Mucosa of descending colon (tissue), 3 donors: Measurements from ENCODE around the gene SMG1. TPM values are rescaled to one million over a fixed set of nuclear protein-coding genes. Genes with fewer than 3 reads are reported as not detected.
A peak's percentile ranks its signal among the peaks of the same experiment; 100 is the strongest.
"Not testable (repeated sequence)": the region's sequence is repeated elsewhere in the genome, so short reads cannot be mapped to it uniquely, and the experiment has no call there.

ENCODE experiments used
- ATAC-seq: fragments of 200-7000 bp; cut with Tn5 transposase; one replicate; pipeline ENCODE4 v1.9.1; 2020; ENCODE audit warnings: mild to moderate bottlenecking, moderate library complexity
- DNase-seq, 3 donors: peaks; one replicate each; pipeline ENCODE4 v3.0.0-alpha.2; 2020
- H3K36me3 ChIP-seq: fragments of 200-600 bp; one replicate; pipeline ENCODE4 v1.8.0; 2021; ENCODE audit warnings: low read depth, mild to moderate bottlenecking
- H3K4me1 ChIP-seq: fragments of 200-600 bp; one replicate; pipeline ENCODE4 v1.8.0; 2021; ENCODE audit warnings: low read depth, mild to moderate bottlenecking
- H3K4me3 ChIP-seq: fragments of 200-600 bp; one replicate; pipeline ENCODE4 v1.8.0; 2021; ENCODE audit warnings: mild to moderate bottlenecking
- H3K9me3 ChIP-seq: fragments of 200-600 bp; one replicate; pipeline ENCODE4 v1.8.0; 2021; ENCODE audit warnings: mild to moderate bottlenecking
- intact Hi-C, 2 donors: fragments of 100-400 bp; cut with DNase I in 1 of 2; cut with micrococcal nuclease in 1 of 2; formaldehyde crosslinking; loops; one replicate each; pipeline versions ENCODE4 v1.11.0 to v1.11.1; 2022; cut with DNase I, micrococcal nuclease
- total RNA-seq, 3 donors: library from RNA; stranded (reverse); fragmentation: NEBNext Ultra II Directional in 2 of 3; extraction: Animal tissue kit (Norgen Biotek cat#: 25700) in 2 of 3; gene quantifications; one replicate each; pipeline versions ENCODE4 v1.2.1 to v1.2.4, GENCODE V29; 2021 to 2023
- TF ChIP-seq, protein P1 (sequence below): fragments of 200-600 bp; IDR thresholded peaks from one replicate; pipeline ENCODE4 v1.8.0; 2022; ENCODE audit warnings: antibody characterized with exemption, mild to moderate bottlenecking
- donor health status: DM: no; HTN: no; CAD: no; lungs with moderate emphysema.
- donor health status: DM: no; HTN: no; CAD: no.
- donor health status: DM: no; HTN: yes; CAD: no.

SMG1 gene
- total RNA-seq, 3 donors from 2014 or later: 94.8 to 147 (median 126) TPM

GRCh38 chr16:18782697-18783429 is 143.3 kb downstream of the SMG1 start:
- ATAC-seq (no peak), DNase-seq (no peak)
- no peaks in the 10 kb centered on the region for H3K9me3 ChIP-seq
- intact Hi-C loops: no loop called here
- peaks cover 9% of the 10 kb centered on the region for H3K4me1 ChIP-seq
- TF ChIP-seq, protein P1, sequence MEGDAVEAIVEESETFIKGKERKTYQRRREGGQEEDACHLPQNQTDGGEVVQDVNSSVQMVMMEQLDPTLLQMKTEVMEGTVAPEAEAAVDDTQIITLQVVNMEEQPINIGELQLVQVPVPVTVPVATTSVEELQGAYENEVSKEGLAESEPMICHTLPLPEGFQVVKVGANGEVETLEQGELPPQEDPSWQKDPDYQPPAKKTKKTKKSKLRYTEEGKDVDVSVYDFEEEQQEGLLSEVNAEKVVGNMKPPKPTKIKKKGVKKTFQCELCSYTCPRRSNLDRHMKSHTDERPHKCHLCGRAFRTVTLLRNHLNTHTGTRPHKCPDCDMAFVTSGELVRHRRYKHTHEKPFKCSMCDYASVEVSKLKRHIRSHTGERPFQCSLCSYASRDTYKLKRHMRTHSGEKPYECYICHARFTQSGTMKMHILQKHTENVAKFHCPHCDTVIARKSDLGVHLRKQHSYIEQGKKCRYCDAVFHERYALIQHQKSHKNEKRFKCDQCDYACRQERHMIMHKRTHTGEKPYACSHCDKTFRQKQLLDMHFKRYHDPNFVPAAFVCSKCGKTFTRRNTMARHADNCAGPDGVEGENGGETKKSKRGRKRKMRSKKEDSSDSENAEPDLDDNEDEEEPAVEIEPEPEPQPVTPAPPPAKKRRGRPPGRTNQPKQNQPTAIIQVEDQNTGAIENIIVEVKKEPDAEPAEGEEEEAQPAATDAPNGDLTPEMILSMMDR: no peak
- H3K36me3 ChIP-seq: peaks cover 6% of the 10 kb centered on the region
- no peak overlapping the region for H3K4me3 ChIP-seq

GRCh38 chr16:18781232-18781631 is 145.0 kb downstream of the SMG1 start:
- not testable (repeated sequence) for ATAC-seq, H3K36me3 ChIP-seq, H3K9me3 ChIP-seq

GRCh38 chr16:18780460-18781026 is 145.7 kb downstream of the SMG1 start:
- H3K9me3 ChIP-seq, H3K4me1 ChIP-seq, H3K4me3 ChIP-seq, DNase-seq, intact Hi-C loops, H3K36me3 ChIP-seq: not testable (repeated sequence)
- ATAC-seq: peak; percentile 11

More at GRCh38 chr16:18781232-18781631, 145.0 kb downstream of the SMG1 start:
- H3K4me3 ChIP-seq, DNase-seq, intact Hi-C loops, H3K4me1 ChIP-seq: not testable (repeated sequence)

GRCh38 chr16:18777664-18778063 is 148.5 kb downstream of the SMG1 start:
- intact Hi-C loops, H3K36me3 ChIP-seq, ATAC-seq, H3K4me1 ChIP-seq, H3K9me3 ChIP-seq, H3K4me3 ChIP-seq, DNase-seq: not testable (repeated sequence)

DNA sequence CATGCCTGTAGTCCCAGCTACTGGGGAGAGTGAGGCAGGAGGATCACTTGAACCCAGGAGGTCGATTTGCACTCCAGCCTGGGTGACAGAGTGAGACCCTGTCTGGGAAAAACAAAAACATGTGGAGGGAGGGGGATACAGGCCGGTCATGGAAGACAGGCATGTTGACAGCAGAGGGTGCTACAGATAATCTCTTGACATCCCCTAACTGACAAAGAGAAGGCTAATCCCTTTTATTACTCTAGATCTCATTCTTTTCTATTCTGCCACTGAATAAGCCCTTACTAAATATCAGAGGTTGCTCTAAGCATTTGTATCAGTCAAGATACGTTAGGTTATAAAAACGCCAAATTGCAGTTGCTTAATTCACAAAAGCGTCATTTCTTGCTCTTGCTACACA is 149.9 kb downstream of the SMG1 start:
- intact Hi-C loops, H3K4me1 ChIP-seq, DNase-seq, H3K36me3 ChIP-seq, H3K9me3 ChIP-seq, ATAC-seq, H3K4me3 ChIP-seq: not testable (repeated sequence)

DNA sequence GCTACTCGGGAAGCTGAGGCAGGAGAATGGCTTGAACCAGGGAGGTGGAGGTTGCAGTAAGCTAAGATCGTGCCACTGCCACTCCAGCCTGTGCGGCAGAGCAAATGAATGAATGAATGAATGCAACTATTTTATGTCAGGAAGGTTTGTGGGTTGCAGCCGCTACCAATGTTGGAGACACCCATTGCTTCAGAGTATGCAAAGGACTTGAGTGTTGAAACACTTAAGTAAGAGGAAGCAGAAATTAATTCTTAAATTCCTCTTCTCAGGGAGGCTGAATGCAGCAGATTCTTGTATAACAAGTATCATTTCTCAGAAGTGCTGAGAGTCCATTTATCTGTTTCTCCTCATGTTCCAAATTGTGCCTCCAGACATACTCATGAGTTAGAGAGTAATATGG is 151.6 kb downstream of the SMG1 start:
- DNase-seq, H3K4me3 ChIP-seq, ATAC-seq, intact Hi-C loops, H3K9me3 ChIP-seq, H3K36me3 ChIP-seq, H3K4me1 ChIP-seq: not testable (repeated sequence)

- ATAC-seq, H3K9me3 ChIP-seq, H3K36me3 ChIP-seq, intact Hi-C loops, DNase-seq, H3K4me3 ChIP-seq, H3K4me1 ChIP-seq: not testable (repeated sequence)
These were observed 154.0 kb downstream of the SMG1 start for GRCh38 chr16:18772171-18772570.

DNA sequence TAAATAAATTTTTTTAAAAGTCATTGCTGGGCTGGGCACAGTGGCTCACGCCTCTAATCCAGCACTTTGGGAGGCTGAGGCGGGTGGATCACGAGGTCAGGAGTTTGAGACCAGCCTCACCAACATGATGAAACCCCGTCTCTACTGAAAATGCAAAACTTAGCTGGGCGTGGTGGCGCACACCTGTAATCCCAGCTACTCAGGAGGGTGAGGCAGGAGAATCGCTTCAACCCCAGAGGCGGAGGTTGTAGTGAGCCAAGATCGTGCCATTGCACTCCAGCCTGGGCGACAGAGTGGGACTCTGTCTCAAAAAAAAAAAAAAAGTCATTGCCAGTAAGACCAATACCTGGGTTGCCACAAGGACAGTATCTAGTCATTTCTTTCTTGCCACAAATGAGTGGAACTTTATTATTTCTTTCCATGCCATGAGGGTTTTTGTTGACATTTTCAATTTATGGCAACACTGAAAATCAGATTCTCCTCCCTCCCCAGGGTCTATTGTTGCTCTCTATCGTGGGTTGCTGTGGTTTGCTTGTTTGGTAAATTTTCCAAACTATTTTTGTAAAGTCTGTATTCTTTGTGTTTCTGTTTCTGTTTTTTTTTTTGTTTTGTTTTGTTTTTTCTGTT is 155.8 kb downstream of the SMG1 start:
- H3K9me3 ChIP-seq, ATAC-seq, DNase-seq, H3K36me3 ChIP-seq, H3K4me3 ChIP-seq, H3K4me1 ChIP-seq, intact Hi-C loops: not testable (repeated sequence)

DNA sequence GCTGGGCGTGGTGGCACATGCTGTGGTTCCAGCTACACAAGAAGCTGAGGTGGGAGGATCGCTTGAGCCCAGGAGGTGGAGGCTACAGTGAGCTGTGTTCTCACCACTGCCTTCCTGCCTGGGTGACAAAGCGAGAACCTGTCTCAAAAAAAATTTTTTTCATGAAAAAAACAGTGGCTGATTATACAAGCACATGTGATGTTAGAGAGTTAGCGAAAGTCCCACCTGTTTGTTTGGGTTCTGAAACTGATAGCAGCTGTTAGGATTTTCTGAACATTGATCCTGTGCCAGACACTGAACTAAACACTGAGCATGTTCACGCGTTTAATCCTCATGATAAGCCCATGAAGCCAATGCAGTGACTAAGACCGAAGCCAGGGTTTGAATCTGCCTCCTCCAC is 159.0 kb downstream of the SMG1 start:
- intact Hi-C loops: not testable (repeated sequence)

DNA sequence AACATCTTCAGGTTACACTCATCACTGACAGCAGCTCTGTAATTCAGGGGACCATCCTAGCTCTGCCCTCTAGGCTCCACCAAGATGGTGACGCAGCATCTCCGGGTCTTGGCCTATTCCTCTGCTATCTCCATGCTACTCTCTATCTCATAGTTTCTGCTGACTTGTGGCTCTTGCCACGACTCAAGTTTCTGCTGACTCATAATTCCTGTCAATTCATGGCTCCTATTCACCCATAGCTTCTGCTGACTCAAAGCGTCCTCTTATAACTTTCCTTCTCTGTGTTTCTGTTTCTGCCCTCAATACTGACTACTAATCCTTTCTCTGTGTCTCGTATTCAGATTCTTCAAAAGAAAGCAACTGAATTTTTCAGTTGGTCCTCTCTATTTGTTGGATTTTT is 163.5 kb downstream of the SMG1 start:
- H3K9me3 ChIP-seq, ATAC-seq, H3K4me1 ChIP-seq, DNase-seq, H3K36me3 ChIP-seq, intact Hi-C loops, H3K4me3 ChIP-seq: not testable (repeated sequence)

More for the DNA sequence above, 159.0 kb downstream of the SMG1 start:
- ATAC-seq: peak; percentile 25
- H3K9me3 ChIP-seq, DNase-seq, H3K4me3 ChIP-seq, H3K36me3 ChIP-seq, H3K4me1 ChIP-seq: not testable (repeated sequence)
